ENCODE results near the gene PNKP. TPM values are rescaled to one million over a fixed set of nuclear protein-coding genes. Genes with fewer than 3 reads are reported as not detected.

The PNKP gene
- polyA plus RNA-seq, 1 donor: 34.3 TPM

- DNase-seq: no peak
Observed at GRCh38 chr19:49818649-49819370, 48.6 kb downstream of the PNKP start.

- DNase-seq: peak; percentile 93
Observed at GRCh38 chr19:49817964-49818648, 49.3 kb downstream of the PNKP start, which contains the start of gene MED25. TSS of gene MED25 (plus strand) at chr19:49818289. CDS start at chr19:49818342, 53 bp downstream.

- DNase-seq: no peak
Observed at GRCh38 chr19:49816590-49816989, 50.8 kb downstream of the PNKP start.

- no peak for DNase-seq
Observed at GRCh38 chr19:49814010-49814409, 53.4 kb downstream of the PNKP start.

GRCh38 chr19:49812997-49813861 is 54.1 kb downstream of the PNKP start, which contains the start of gene FUZ:
TSS of gene FUZ (minus strand) at chr19:49813292. CDS start at chr19:49813106, 186 bp downstream.
- DNase-seq: peak; percentile 98

GRCh38 chr19:49812452-49812996 is 54.9 kb downstream of the PNKP start:
- DNase-seq: no peak

- no peak for DNase-seq
Observed at GRCh38 chr19:49811328-49811727, 56.0 kb downstream of the PNKP start.

Other genes with a start within 250 kb of the PNKP start
- gene RRAS, start 227.4 kb downstream of the PNKP start, polyA plus RNA-seq (ENCODE audit: insufficient read length): 29.1 TPM
- 36.4 TPM for gene SCAF1, start 225.4 kb downstream of the PNKP start, polyA plus RNA-seq (ENCODE audit: insufficient read length)
- gene IRF3, start 201.7 kb downstream of the PNKP start, polyA plus RNA-seq (ENCODE audit: insufficient read length): 38.7 TPM
- gene BCL2L12, start 201.6 kb downstream of the PNKP start, polyA plus RNA-seq (ENCODE audit: insufficient read length): 35.9 TPM
- gene PRMT1, start 190.3 kb downstream of the PNKP start, polyA plus RNA-seq (ENCODE audit: insufficient read length): 214 TPM
- 2.2 TPM for gene ADM5, start 178.0 kb downstream of the PNKP start, polyA plus RNA-seq (ENCODE audit: insufficient read length)
- 6.2 TPM for gene CPT1C, start 176.5 kb downstream of the PNKP start, polyA plus RNA-seq (ENCODE audit: insufficient read length)
- 0.94 TPM for gene TSKS, start 104.3 kb downstream of the PNKP start, polyA plus RNA-seq (ENCODE audit: insufficient read length)
- gene AP2A1, start 100.6 kb downstream of the PNKP start, polyA plus RNA-seq (ENCODE audit: insufficient read length): 68.3 TPM
- 18.3 TPM for gene FUZ, start 54.3 kb downstream of the PNKP start, polyA plus RNA-seq (ENCODE audit: insufficient read length)
- 33.0 TPM for gene MED25, start 49.3 kb downstream of the PNKP start, polyA plus RNA-seq (ENCODE audit: insufficient read length)
- 254 TPM for gene PTOV1, start 16.4 kb downstream of the PNKP start, polyA plus RNA-seq (ENCODE audit: insufficient read length)
- gene AKT1S1, start 9.8 kb upstream of the PNKP start, polyA plus RNA-seq (ENCODE audit: insufficient read length): 42.7 TPM
- 49.1 TPM for gene TBC1D17, start 10.1 kb upstream of the PNKP start, polyA plus RNA-seq (ENCODE audit: insufficient read length)
- gene IL4I1, start 29.3 kb upstream of the PNKP start, polyA plus RNA-seq (ENCODE audit: insufficient read length): 1.8 TPM
- 28.8 TPM for gene ATF5, start 61.6 kb upstream of the PNKP start, polyA plus RNA-seq (ENCODE audit: insufficient read length)
- 64.1 TPM for gene NUP62, start 61.9 kb upstream of the PNKP start, polyA plus RNA-seq (ENCODE audit: insufficient read length)
- 0.93 TPM for gene SIGLEC11, start 93.6 kb upstream of the PNKP start, polyA plus RNA-seq (ENCODE audit: insufficient read length)
- 17.1 TPM for gene VRK3, start 157.8 kb upstream of the PNKP start, polyA plus RNA-seq (ENCODE audit: insufficient read length)
- 8.0 TPM for gene ZNF473, start 158.4 kb upstream of the PNKP start, polyA plus RNA-seq (ENCODE audit: insufficient read length)

Measured in hindlimb muscle (tissue), 1 donor.